ENCODE results near the gene HRAS. TPM values are rescaled to one million over a fixed set of nuclear protein-coding genes. Genes with fewer than 3 reads are reported as not detected.

The HRAS gene
- total RNA-seq, 1 donor from 2014 or later: 60.5 TPM

GRCh38 chr11:490186-490929, 45.0 kb downstream of the HRAS start:
- intact Hi-C loops (cut with DNase I): no loop called here
- ATAC-seq (ENCODE audit: poor library complexity) (no peak), DNase-seq (no peak)

GRCh38 chr11:489610-490185, 45.7 kb downstream of the HRAS start:
- intact Hi-C loops (cut with DNase I): no loop called here
- ATAC-seq (ENCODE audit: poor library complexity): no peak
- DNase-seq: no peak

GRCh38 chr11:488992-489391, 46.4 kb downstream of the HRAS start:
- no peak for ATAC-seq (ENCODE audit: poor library complexity)
- intact Hi-C loops (cut with DNase I): no loop called here
- no peak for DNase-seq

GRCh38 chr11:488579-488978, 46.8 kb downstream of the HRAS start:
- intact Hi-C loops (cut with DNase I): no loop called here

GRCh38 chr11:488062-488461, 47.3 kb downstream of the HRAS start:
- DNase-seq (no peak), ATAC-seq (ENCODE audit: poor library complexity) (no peak)
- intact Hi-C loops (cut with DNase I): no loop called here

More at GRCh38 chr11:488579-488978, 46.8 kb downstream of the HRAS start:
- ATAC-seq (ENCODE audit: poor library complexity) (no peak), DNase-seq (no peak)

GRCh38 chr11:487571-488021, 47.8 kb downstream of the HRAS start:
- no peak for DNase-seq
- ATAC-seq (ENCODE audit: poor library complexity): no peak
- intact Hi-C loops (cut with DNase I): no loop called here

- DNase-seq (no peak), ATAC-seq (ENCODE audit: poor library complexity) (no peak)
- intact Hi-C loops (cut with DNase I): no loop called here
Observed at GRCh38 chr11:486189-486588, 49.2 kb downstream of the HRAS start.

GRCh38 chr11:484616-485015, 50.8 kb downstream of the HRAS start:
- ATAC-seq (ENCODE audit: poor library complexity) (no peak), DNase-seq (no peak)
- intact Hi-C loops (cut with DNase I): no loop called here

Small RNAs within 50 kb of the gene (microRNA-seq; reads per million reads assigned to microRNA genes)
- 351 reads per million, percentile 72 among the genes with 10 or more reads in this experiment for gene MIR210

Other genes with a start within 250 kb of the HRAS start
- gene PGGHG, start 246.4 kb downstream of the HRAS start, total RNA-seq: 6.1 TPM
- gene IFITM5, start 236.1 kb downstream of the HRAS start, total RNA-seq: not detected
- 194 TPM for gene IFITM2, start 227.8 kb downstream of the HRAS start, total RNA-seq
- 83.1 TPM for gene IFITM1, start 221.5 kb downstream of the HRAS start, total RNA-seq
- 287 TPM for gene IFITM3, start 214.7 kb downstream of the HRAS start, total RNA-seq
- 0.94 TPM for gene B4GALNT4, start 166.1 kb downstream of the HRAS start, total RNA-seq
- gene PKP3, start 141.4 kb downstream of the HRAS start, total RNA-seq: 0.86 TPM
- gene SIGIRR, start 120.6 kb downstream of the HRAS start, total RNA-seq: 38.6 TPM
- gene ANO9, start 93.6 kb downstream of the HRAS start, total RNA-seq: 0.08 TPM
- 25.5 TPM for gene PTDSS2, start 85.3 kb downstream of the HRAS start, total RNA-seq
- 171 TPM for gene RNH1, start 28.3 kb downstream of the HRAS start, total RNA-seq
- 0.13 TPM for gene LRRC56, start 2.0 kb upstream of the HRAS start, total RNA-seq
- 0.22 TPM for gene LMNTD2, start 25.2 kb upstream of the HRAS start, total RNA-seq
- gene RASSF7, start 25.4 kb upstream of the HRAS start, total RNA-seq: 4.4 TPM
- 16.5 TPM for gene PHRF1, start 40.9 kb upstream of the HRAS start, total RNA-seq
- gene IRF7, start 80.4 kb upstream of the HRAS start, total RNA-seq: 7.5 TPM
- not detected for gene CDHR5, start 89.4 kb upstream of the HRAS start, total RNA-seq
- not detected for gene SCT, start 91.6 kb upstream of the HRAS start, total RNA-seq
- not detected for gene DRD4, start 101.7 kb upstream of the HRAS start, total RNA-seq
- gene DEAF1, start 159.6 kb upstream of the HRAS start, total RNA-seq: 22.1 TPM
- gene TMEM80, start 160.2 kb upstream of the HRAS start, total RNA-seq: 9.1 TPM
- gene EPS8L2, start 170.7 kb upstream of the HRAS start, total RNA-seq: 3.2 TPM
- gene TALDO1, start 211.9 kb upstream of the HRAS start, total RNA-seq: 90.1 TPM
- 17.4 TPM for gene GATD1, start 241.9 kb upstream of the HRAS start, total RNA-seq

All from Right ventricle myocardium superior (tissue), 1 donor.